Astrocyte of the cerebellum (primary cell): ENCODE results near the gene RCE1.

Experiments used
- DNase-seq: peaks from one replicate; pipeline ENCODE4 v3.0.0-alpha.2; 2011; ENCODE audit warnings: low read depth
- H3K4me3 ChIP-seq: 2 replicates; pipeline ENCODE4 v1.5.1; 2011; ENCODE audit warnings: mild to moderate bottlenecking, low read depth, low read length, moderate library complexity
- CTCF ChIP-seq: IDR thresholded peaks from 2 replicates; pipeline ENCODE4 v1.5.1; 2012; ENCODE audit warnings: low read length, low read depth, moderate library complexity, mild to moderate bottlenecking; ENCODE audit errors: missing control alignments
- in situ Hi-C: cut with HindIII; loops from 2 replicates; pipeline ENCODE4 v1.10.0; 2017; ENCODE audit warnings: low sequenced_read_pairs

Gene RCE1

DNA sequence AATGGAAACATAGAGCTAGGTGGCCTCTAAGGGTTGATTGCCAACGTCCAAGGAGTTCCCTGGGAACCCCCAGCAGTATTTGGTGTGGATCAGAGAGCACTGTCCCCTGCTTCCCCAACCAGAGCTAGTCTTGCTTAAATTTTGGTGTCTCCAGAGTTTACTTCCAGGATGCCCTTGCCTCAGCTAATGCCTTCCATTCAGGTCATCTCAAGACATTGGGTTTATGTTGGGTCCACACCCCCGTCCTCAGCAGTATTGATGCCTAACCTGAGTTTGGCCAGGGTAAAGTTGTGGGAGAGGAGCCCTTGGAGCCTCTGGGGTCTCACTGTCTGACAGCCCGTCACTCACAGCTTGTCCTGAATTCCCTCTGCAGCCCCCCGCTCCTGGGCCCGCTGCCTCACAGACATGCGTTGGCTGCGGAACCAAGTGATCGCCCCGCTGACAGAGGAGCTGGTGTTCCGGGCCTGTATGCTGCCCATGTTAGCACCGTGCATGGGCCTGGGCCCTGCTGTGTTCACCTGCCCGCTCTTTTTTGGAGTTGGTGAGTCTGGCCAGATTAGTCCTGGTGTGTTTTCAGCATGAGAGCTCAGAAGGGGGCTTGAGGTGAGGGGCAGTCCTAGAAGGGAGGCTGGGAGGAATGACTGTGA, 1.4 kb downstream of the RCE1 start:
- TF ChIP-seq CTCF = no peak
- DNase-seq = no peak
- H3K4me3 ChIP-seq = peak overlapping the region; percentile 98
- in situ Hi-C loops = no loop called here

- TF ChIP-seq CTCF = no peak
- H3K4me3 ChIP-seq = no peak overlapping the region
- DNase-seq = no peak
- in situ Hi-C loops = no loop called here
Observed at GRCh38 chr11:66845143-66845875, 2.1 kb downstream of the RCE1 start.

DNA sequence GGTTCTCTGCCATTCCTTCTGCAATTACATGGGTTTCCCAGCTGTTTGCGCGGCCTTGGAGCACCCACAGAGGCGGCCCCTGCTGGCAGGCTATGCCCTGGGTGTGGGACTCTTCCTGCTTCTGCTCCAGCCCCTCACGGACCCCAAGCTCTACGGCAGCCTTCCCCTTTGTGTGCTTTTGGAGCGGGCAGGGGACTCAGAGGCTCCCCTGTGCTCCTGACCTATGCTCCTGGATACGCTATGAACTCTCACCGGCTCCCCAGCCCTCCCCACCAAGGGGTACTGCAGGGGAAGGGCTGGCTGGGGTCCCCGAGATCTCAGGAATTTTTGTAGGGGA, 2.6 kb downstream of the RCE1 start:
- no peak overlapping the region for H3K4me3 ChIP-seq
- no peak for DNase-seq
- TF ChIP-seq CTCF = no peak
- in situ Hi-C loops = no loop called here

GRCh38 chr11:66846671-66847091, 3.4 kb downstream of the RCE1 start:
- H3K4me3 ChIP-seq = no peak overlapping the region
- in situ Hi-C loops = no loop called here
- TF ChIP-seq CTCF = no peak
- no peak for DNase-seq

DNA sequence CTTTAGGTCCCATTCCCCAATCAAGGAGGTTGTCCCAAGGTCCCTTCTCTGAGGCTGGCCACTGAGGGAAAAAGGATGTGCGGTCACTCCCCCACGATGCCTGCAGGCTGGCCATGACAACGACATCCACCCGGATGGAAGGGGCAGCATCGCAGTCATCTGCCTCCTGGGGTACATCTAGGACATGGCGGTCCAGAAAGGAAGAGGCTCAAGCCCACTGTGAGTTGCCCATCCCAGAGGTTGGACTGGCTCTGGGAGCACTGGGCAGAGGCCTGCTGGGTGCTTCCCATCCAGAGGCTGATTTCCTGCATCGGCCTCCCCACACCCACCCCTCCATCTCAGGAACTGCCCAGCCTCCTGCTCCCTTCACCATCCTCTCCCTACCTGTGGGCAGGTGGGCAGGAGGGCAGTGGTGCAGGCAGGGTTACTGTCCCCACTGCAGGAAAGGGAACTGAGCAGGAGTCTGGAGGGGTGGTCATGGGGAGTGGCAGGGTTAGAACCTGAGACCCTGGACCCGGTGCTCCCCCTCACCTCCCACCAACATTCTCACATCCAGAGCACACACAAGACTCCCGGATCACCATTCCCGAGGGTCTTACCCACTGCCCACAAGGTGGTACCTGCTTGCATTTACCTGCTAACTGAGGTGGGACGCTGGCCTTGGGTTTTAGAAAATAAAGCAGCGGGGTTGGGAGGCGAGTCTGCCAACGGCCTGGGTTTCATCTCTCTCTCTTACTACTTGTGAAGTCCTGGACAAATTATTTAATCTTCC, 4.4 kb downstream of the RCE1 start:
- TF ChIP-seq CTCF = no peak
- H3K4me3 ChIP-seq = no peak overlapping the region
- DNase-seq = no peak
- in situ Hi-C loops = no loop called here

- TF ChIP-seq CTCF = no peak
- in situ Hi-C loops = no loop called here
- no peak overlapping the region for H3K4me3 ChIP-seq
- no peak for DNase-seq
Observed at GRCh38 chr11:66848671-66849500, 5.6 kb downstream of the RCE1 start.
